ENCODE results near the gene ADPGK.
"Not testable (repeated sequence)": the region's sequence is repeated elsewhere in the genome, so short reads cannot be mapped to it uniquely, and the experiment has no call there.

ADPGK gene

DNA sequence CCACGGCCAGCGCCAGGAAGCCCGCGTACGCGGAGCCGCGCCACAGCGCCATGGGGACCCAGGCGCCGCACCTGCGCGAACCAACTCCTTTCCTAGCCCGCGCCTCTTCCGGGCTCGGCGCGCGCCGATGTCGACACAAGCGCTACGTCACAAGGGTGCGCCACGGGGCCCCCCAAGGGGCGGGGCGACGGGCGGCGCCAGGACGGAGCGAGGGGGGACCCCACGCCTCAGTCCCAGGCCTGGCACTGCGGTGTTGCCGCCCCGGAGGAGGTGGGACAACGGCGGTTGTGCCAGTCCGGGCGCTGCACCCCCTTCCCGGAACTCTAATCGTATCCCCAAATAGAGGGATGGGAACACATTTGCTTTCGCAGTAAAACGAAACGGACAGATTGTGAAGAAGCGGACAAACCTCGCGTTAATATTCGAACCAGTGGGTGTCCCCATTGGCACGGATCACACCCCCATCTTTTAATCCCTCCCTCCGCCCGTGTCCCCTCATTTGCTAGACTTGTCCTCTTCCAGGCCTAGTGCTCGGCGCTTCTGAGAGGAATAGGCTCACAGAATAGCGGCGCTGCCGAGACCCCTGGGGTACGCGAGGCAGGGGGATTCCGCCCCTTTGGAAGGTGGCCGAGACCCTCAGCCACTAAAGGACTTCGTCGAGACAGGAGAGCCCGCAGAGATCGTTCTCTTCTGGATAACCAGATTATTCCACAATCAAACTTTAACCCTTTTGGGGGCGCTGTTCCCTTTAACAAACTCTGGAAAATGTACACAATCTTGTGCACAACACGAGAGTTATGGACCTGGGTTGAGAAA, at the start of gene ADPGK:
Gene ADPGK, minus strand, starts transcription at position 119 of the 816 bp plus-strand sequence. Its CDS starts 67 bp downstream, at position 52.
- H3K36me3 ChIP-seq (ENCODE audit: insufficient read depth, low read length) = no peaks in the 10 kb centered on the region
- no peaks in the 10 kb centered on the region for H3K27me3 ChIP-seq (ENCODE audit: insufficient read depth, low read length)
- H3K27ac ChIP-seq (ENCODE audit: low read depth, low read length) = peak within 1 kb of the TSS; percentile 81
- peaks cover 44% of the 10 kb centered on the region for H3K79me2 ChIP-seq (ENCODE audit: control insufficient read depth, insufficient read depth, low read length, unreplicated experiment)
- peak within 1 kb of the TSS; percentile 88 for H2AFZ ChIP-seq (ENCODE audit: low read length, unreplicated experiment)
- H3K4me3 ChIP-seq (ENCODE audit: low read depth, low read length) = peak within 1 kb of the TSS; percentile 97
- H3K4me1 ChIP-seq (ENCODE audit: control insufficient read depth, insufficient read depth, low read length, unreplicated experiment) = peaks cover 18% of the 10 kb centered on the region

GRCh38 chr15:72827226-72827625, 43.7 kb upstream of the ADPGK start:
- no peaks in the 10 kb centered on the region for H3K36me3 ChIP-seq (ENCODE audit: insufficient read depth, low read length)
- no peak overlapping the region for H3K27ac ChIP-seq (ENCODE audit: low read depth, low read length)
- peaks cover 37% of the 10 kb centered on the region for H3K27me3 ChIP-seq (ENCODE audit: insufficient read depth, low read length)
- H3K4me1 ChIP-seq (ENCODE audit: control insufficient read depth, insufficient read depth, low read length, unreplicated experiment) = no peaks in the 10 kb centered on the region
- H2AFZ ChIP-seq (ENCODE audit: low read length, unreplicated experiment) = no peak overlapping the region
- H3K4me3 ChIP-seq (ENCODE audit: low read depth, low read length) = no peak overlapping the region
- no peaks in the 10 kb centered on the region for H3K79me2 ChIP-seq (ENCODE audit: control insufficient read depth, insufficient read depth, low read length, unreplicated experiment)

DNA sequence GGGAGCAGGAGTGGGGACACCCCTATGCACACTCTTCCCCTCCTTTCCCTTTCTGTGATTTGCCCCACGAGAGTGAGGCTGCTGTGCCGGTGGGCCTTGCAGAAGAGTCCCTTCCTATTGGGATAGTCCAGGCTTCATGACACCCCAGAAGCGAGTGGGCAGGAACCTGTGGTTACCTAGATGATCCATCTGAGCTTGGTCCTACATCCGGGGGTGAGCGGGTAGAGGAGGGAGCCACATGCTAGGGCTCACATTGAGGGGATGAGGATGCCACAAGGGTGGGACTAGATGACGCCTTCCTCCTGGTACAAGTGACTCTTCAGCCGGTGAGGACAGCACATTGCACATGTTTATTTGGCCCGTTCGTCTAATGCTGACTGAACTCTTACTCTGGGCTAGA, 43.1 kb upstream of the ADPGK start:
- no peaks in the 10 kb centered on the region for H3K79me2 ChIP-seq (ENCODE audit: control insufficient read depth, insufficient read depth, low read length, unreplicated experiment)
- no peak overlapping the region for H2AFZ ChIP-seq (ENCODE audit: low read length, unreplicated experiment)
- peaks cover 36% of the 10 kb centered on the region for H3K27me3 ChIP-seq (ENCODE audit: insufficient read depth, low read length)
- no peak overlapping the region for H3K27ac ChIP-seq (ENCODE audit: low read depth, low read length)
- no peak overlapping the region for H3K4me3 ChIP-seq (ENCODE audit: low read depth, low read length)
- no peaks in the 10 kb centered on the region for H3K36me3 ChIP-seq (ENCODE audit: insufficient read depth, low read length)
- H3K4me1 ChIP-seq (ENCODE audit: control insufficient read depth, insufficient read depth, low read length, unreplicated experiment) = no peaks in the 10 kb centered on the region

DNA sequence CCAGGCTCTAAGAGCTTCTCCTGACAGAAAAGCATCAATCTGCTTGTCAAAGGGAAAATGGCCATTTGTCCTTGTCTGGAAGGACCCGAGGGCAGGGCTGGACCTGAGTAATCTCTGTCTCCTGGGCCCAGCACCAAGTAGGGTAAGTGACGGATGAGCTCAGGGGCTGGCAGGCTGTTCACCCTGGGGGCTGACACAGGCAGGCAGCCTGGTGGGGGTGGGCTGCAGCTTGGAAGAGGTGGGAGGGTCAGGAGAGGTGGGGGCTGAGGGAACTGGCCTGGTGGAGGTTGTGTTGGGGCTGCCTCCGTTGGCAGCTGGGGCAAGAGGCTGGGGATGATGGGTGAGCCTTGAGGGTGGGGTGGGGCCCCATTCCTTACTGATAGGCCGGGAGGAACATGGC, 42.3 kb upstream of the ADPGK start:
- Histone ChIP-seq H3K27me3 (ENCODE audit: insufficient read depth, low read length) (peaks cover 36% of the 10 kb centered on the region), H3K27ac (ENCODE audit: low read depth, low read length) (no peak overlapping the region), H3K4me3 (ENCODE audit: low read depth, low read length) (no peak overlapping the region), H2AFZ (ENCODE audit: low read length, unreplicated experiment) (no peak overlapping the region), H3K36me3 (ENCODE audit: insufficient read depth, low read length) (no peaks in the 10 kb centered on the region), H3K4me1 (ENCODE audit: control insufficient read depth, insufficient read depth, low read length, unreplicated experiment) (no peaks in the 10 kb centered on the region), H3K79me2 (ENCODE audit: control insufficient read depth, insufficient read depth, low read length, unreplicated experiment) (no peaks in the 10 kb centered on the region)

DNA sequence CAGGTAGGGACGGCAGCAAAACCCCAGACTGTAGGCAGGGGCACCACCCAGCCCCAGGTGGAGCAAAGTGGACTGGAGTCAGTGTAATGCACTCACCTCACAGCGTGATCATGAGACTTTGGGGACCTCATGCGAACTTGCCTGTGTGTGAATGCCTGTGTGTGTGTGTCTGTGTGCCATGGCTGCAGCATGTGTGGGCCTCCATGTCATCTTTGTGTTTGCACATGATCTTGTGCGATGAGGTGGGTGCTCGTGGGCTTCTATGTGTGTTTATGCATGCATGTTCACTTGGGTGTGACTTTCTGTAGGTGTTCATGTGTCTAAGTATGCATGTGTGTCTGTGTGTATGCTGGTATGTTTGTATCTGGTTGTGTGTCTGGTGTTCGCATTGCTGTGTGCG, 41.2 kb upstream of the ADPGK start:
- Histone ChIP-seq H3K4me1 (ENCODE audit: control insufficient read depth, insufficient read depth, low read length, unreplicated experiment) (no peaks in the 10 kb centered on the region), H3K27me3 (ENCODE audit: insufficient read depth, low read length) (peaks cover 38% of the 10 kb centered on the region), H3K4me3 (ENCODE audit: low read depth, low read length) (no peak overlapping the region), H3K27ac (ENCODE audit: low read depth, low read length) (no peak overlapping the region), H3K79me2 (ENCODE audit: control insufficient read depth, insufficient read depth, low read length, unreplicated experiment) (no peaks in the 10 kb centered on the region), H2AFZ (ENCODE audit: low read length, unreplicated experiment) (no peak overlapping the region), H3K36me3 (ENCODE audit: insufficient read depth, low read length) (no peaks in the 10 kb centered on the region)

DNA sequence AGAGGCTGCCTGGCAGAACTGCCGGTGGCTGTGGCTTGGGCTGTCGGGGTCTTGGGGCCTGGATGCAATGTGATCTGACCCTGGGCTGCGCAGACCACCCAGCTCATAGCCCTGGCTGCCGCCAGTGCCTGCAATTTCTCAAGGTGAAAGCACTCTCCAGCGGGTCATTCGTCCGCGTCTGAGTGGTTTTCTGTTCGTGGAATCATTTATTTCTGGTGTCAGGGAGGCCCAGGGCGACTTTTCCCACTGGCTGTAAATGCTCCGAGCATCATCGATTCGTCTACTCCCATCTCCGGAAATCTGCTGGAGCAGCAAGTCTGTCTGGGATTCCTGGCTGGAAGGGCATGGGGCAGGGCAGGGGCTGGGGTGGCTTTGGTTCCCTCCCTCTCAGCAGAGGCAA, 40.6 kb upstream of the ADPGK start:
- Histone ChIP-seq H3K4me1 (ENCODE audit: control insufficient read depth, insufficient read depth, low read length, unreplicated experiment) (no peaks in the 10 kb centered on the region), H3K27ac (ENCODE audit: low read depth, low read length) (no peak overlapping the region)

DNA sequence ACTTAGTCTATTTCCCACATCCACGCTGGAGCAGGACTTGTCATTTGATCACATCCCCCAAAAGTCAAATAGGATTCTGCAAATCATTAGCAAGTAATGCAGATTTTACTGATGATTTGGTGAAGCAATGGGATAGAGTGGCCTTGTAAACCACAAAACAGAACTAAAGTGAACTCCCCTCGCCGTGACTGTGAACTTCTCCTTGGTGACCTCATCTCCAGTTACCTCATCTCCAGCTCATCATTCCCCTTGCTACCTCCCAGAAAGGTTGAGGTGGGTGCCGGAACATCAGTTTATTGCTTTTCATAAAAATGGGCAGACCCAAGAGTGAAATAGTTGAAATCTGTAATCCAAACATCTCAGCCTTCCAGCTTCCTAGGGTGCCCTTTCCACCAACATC, 36.7 kb upstream of the ADPGK start:
- H3K36me3 ChIP-seq (ENCODE audit: insufficient read depth, low read length) = no peaks in the 10 kb centered on the region
- no peaks in the 10 kb centered on the region for H3K79me2 ChIP-seq (ENCODE audit: control insufficient read depth, insufficient read depth, low read length, unreplicated experiment)
- no peak overlapping the region for H3K4me3 ChIP-seq (ENCODE audit: low read depth, low read length)
- no peaks in the 10 kb centered on the region for H3K4me1 ChIP-seq (ENCODE audit: control insufficient read depth, insufficient read depth, low read length, unreplicated experiment)
- H3K27me3 ChIP-seq (ENCODE audit: insufficient read depth, low read length) = peaks cover 59% of the 10 kb centered on the region
- no peak overlapping the region for H2AFZ ChIP-seq (ENCODE audit: low read length, unreplicated experiment)
- no peak overlapping the region for H3K27ac ChIP-seq (ENCODE audit: low read depth, low read length)

More for the DNA sequence above, 40.6 kb upstream of the ADPGK start:
- Histone ChIP-seq H3K79me2 (ENCODE audit: control insufficient read depth, insufficient read depth, low read length, unreplicated experiment) (no peaks in the 10 kb centered on the region), H3K36me3 (ENCODE audit: insufficient read depth, low read length) (no peaks in the 10 kb centered on the region), H2AFZ (ENCODE audit: low read length, unreplicated experiment) (no peak overlapping the region), H3K4me3 (ENCODE audit: low read depth, low read length) (no peak overlapping the region), H3K27me3 (ENCODE audit: insufficient read depth, low read length) (peaks cover 44% of the 10 kb centered on the region)

DNA sequence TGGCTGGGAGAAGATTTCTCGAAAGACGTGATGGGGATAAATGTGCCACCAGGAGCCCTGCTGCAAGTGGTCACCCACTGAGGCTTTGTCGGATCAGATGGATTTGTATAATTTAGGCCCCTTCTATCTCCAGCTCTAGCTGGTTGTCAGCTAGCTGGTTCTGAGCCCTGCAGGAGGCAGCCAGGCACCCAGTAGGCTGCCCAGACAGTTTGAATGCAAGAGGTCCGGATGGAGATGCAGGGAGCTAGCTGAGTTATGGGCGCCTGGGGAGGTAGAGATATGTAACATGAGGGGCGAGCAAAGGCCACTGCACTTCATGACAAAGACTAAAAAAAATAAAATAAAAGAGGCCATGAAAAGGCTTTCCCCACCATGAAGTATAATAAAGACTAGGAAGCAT, 35.1 kb upstream of the ADPGK start:
- Histone ChIP-seq H3K36me3 (ENCODE audit: insufficient read depth, low read length) (no peaks in the 10 kb centered on the region), H3K27me3 (ENCODE audit: insufficient read depth, low read length) (peaks cover 72% of the 10 kb centered on the region), H3K4me3 (ENCODE audit: low read depth, low read length) (no peak overlapping the region), H2AFZ (ENCODE audit: low read length, unreplicated experiment) (no peak overlapping the region), H3K79me2 (ENCODE audit: control insufficient read depth, insufficient read depth, low read length, unreplicated experiment) (no peaks in the 10 kb centered on the region), H3K27ac (ENCODE audit: low read depth, low read length) (no peak overlapping the region), H3K4me1 (ENCODE audit: control insufficient read depth, insufficient read depth, low read length, unreplicated experiment) (no peaks in the 10 kb centered on the region)

DNA sequence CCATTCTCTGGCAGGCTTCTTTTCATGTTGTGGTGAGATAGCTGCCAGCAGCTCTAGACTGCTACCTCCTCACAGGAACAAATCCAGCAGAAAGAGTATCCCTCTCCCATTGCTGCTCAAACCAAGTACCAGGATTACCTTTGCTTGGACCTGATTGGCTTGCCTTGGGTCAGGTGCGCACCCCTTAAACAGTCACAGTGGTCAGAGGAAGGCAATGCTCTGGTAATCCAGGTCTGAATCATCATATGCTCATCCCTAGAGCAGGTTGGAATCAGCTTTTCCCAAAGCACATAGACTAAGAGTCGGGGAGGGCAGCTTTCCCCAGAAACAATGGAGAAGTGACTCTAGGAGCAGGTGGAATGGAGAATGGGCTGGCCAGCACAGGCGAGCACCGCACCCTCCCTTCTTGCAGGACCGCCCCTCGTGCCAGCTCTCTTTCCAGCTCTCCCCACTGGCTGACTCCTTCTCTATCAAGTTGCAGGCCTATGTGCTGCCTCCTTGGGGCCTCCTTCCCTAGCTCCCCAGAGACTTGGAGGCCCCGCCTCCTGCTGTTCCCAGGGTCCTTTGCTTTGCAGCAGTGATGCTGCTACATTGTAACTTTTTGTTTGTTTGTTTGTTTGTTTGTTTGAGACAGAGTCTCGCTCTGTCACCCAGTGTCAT, 29.9 kb upstream of the ADPGK start:
- Histone ChIP-seq H3K4me3 (ENCODE audit: low read depth, low read length) (no peak overlapping the region), H3K4me1 (ENCODE audit: control insufficient read depth, insufficient read depth, low read length, unreplicated experiment) (no peaks in the 10 kb centered on the region), H3K27me3 (ENCODE audit: insufficient read depth, low read length) (peaks cover 71% of the 10 kb centered on the region), H2AFZ (ENCODE audit: low read length, unreplicated experiment) (no peak overlapping the region), H3K79me2 (ENCODE audit: control insufficient read depth, insufficient read depth, low read length, unreplicated experiment) (no peaks in the 10 kb centered on the region), H3K36me3 (ENCODE audit: insufficient read depth, low read length) (no peaks in the 10 kb centered on the region), H3K27ac (ENCODE audit: low read depth, low read length) (no peak overlapping the region)

DNA sequence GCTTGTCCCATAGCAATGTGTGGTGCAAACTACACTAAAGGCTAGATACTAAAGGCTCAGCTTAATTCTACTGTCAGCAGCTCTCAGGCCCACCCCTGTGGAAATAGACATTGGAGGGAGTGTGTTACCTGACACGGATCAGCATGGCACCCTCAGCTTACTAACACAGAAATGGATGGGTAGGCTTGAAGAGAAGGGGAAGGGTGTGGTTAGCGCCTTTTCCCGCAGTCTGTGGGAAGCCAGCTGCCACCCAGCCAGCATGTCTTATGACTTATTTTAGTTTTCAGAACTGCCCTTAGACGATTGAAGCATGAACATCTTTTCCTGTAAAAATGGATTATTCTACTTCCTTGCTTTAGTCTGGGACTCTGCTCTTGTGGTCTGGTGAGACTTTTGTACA, 25.8 kb upstream of the ADPGK start:
- Histone ChIP-seq H3K27me3 (ENCODE audit: insufficient read depth, low read length) (peaks cover 42% of the 10 kb centered on the region), H3K36me3 (ENCODE audit: insufficient read depth, low read length) (no peaks in the 10 kb centered on the region), H3K27ac (ENCODE audit: low read depth, low read length) (no peak overlapping the region), H3K4me1 (ENCODE audit: control insufficient read depth, insufficient read depth, low read length, unreplicated experiment) (no peaks in the 10 kb centered on the region), H3K79me2 (ENCODE audit: control insufficient read depth, insufficient read depth, low read length, unreplicated experiment) (no peaks in the 10 kb centered on the region), H2AFZ (ENCODE audit: low read length, unreplicated experiment) (no peak overlapping the region), H3K4me3 (ENCODE audit: low read depth, low read length) (no peak overlapping the region)

DNA sequence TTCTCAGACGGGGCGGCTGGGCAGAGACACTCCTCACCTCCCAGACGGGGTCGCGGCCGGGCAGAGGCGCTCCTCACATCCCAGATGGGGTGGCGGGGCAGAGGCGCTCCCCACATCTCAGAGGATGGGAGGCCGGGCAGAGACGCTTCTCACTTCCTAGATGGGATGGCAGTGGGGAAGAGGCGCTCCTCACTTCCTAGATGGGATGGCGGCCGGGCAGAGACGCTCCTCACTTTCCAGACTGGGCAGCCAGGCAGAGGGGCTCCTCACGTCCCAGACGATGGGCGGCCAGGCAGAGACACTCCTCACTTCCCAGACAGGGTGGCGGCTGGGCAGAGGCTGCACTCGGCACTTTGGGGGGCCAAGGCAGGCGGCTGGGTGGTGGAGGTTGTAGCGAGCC, 23.8 kb upstream of the ADPGK start:
- not testable (repeated sequence) for H3K36me3 ChIP-seq (ENCODE audit: insufficient read depth, low read length)

More for the DNA sequence above, 23.8 kb upstream of the ADPGK start:
- not testable (repeated sequence) for H3K4me1 ChIP-seq (ENCODE audit: control insufficient read depth, insufficient read depth, low read length, unreplicated experiment); H3K79me2 ChIP-seq (ENCODE audit: control insufficient read depth, insufficient read depth, low read length, unreplicated experiment); H3K27ac ChIP-seq (ENCODE audit: low read depth, low read length); H3K4me3 ChIP-seq (ENCODE audit: low read depth, low read length); H2AFZ ChIP-seq (ENCODE audit: low read length, unreplicated experiment)
- H3K27me3 ChIP-seq (ENCODE audit: insufficient read depth, low read length) = peaks cover 28% of the 10 kb centered on the region; the same call in 1 of the 2 replicates
